ENCODE data around the gene ING3. TPM values are rescaled to one million over a fixed set of nuclear protein-coding genes. Genes with fewer than 3 reads are reported as not detected.

The ING3 gene
- total and polyA plus RNA-seq, 9 of the 15 experiments (the other 6 are each of a cell fraction or from before 2014, with no cell fraction given): 22.8 to 233 (median 50.4) TPM

DNA sequence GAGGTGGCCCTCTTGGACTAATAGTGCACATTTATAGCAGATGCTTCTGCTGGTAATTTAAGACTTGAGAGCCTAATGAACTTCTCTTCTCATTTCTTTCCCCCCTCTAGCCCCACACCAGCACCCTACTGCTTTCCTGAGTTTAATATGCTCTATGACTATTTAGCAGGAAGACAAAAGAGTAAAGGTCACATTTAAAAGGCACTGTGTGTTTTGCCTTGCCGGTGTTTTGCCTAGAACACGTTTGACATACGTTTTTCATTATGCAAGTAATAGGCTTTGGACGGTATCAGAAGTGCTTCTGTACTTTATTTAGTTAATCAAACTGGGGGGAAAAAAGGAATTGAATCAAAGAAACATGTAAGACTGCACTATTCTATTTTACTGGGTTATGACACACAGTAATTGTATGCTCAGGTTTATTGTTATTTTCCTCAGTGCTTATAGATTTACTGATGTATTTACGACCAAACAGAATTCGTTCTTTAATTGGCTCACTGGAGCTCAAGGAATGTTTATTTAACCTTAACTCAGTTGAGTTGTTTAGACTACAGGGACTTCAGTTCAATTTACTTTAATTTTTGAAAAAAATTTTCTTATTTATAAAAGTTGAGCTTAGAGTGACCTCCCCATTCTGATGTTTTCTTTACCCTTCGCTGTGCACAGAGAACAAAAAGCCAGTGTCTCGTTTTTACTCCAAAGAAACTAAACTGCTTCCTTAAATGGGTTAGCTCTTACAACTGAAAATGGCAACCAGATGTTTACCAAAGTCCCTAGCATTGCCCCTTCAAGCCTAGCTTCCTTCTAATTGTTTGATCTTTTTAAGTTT, 73.3 kb downstream of the ING3 start (continued):
- no peak for TF ChIP-seq MAFK (IDR thresholded peaks at IDR 0.05; ENCODE audit: low read length)
- TF ChIP-seq MIER1 (IDR thresholded peaks at IDR 0.05; ENCODE audit: low read depth): no peak
- TF ChIP-seq ZBED1 (IDR thresholded peaks at IDR 0.05): no peak
- no peak for TF ChIP-seq RBFOX2 (IDR thresholded peaks at IDR 0.05; ENCODE audit: low read depth, low read length)
- TF ChIP-seq ZNF75A (CRISPR knock-in tag; IDR thresholded peaks at IDR 0.05): no peak
- no peak for TF ChIP-seq MTA3 (IDR thresholded peaks at IDR 0.05; ENCODE audit: borderline replicate concordance)
- TF ChIP-seq, protein P1, sequence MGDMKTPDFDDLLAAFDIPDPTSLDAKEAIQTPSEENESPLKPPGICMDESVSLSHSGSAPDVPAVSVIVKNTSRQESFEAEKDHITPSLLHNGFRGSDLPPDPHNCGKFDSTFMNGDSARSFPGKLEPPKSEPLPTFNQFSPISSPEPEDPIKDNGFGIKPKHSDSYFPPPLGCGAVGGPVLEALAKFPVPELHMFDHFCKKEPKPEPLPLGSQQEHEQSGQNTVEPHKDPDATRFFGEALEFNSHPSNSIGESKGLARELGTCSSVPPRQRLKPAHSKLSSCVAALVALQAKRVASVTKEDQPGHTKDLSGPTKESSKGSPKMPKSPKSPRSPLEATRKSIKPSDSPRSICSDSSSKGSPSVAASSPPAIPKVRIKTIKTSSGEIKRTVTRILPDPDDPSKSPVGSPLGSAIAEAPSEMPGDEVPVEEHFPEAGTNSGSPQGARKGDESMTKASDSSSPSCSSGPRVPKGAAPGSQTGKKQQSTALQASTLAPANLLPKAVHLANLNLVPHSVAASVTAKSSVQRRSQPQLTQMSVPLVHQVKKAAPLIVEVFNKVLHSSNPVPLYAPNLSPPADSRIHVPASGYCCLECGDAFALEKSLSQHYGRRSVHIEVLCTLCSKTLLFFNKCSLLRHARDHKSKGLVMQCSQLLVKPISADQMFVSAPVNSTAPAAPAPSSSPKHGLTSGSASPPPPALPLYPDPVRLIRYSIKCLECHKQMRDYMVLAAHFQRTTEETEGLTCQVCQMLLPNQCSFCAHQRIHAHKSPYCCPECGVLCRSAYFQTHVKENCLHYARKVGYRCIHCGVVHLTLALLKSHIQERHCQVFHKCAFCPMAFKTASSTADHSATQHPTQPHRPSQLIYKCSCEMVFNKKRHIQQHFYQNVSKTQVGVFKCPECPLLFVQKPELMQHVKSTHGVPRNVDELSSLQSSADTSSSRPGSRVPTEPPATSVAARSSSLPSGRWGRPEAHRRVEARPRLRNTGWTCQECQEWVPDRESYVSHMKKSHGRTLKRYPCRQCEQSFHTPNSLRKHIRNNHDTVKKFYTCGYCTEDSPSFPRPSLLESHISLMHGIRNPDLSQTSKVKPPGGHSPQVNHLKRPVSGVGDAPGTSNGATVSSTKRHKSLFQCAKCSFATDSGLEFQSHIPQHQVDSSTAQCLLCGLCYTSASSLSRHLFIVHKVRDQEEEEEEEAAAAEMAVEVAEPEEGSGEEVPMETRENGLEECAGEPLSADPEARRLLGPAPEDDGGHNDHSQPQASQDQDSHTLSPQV (IDR thresholded peaks at IDR 0.05): peak; percentile 52; the same call in 1 of the 2 replicates
- TF ChIP-seq ZKSCAN8 (CRISPR knock-in tag; IDR thresholded peaks at IDR 0.05): no peak
- no peak for TF ChIP-seq NR4A1 (CRISPR knock-in tag; IDR thresholded peaks at IDR 0.05)
- no peak for TF ChIP-seq NR4A1 (tag; IDR thresholded peaks at IDR 0.05)
- TF ChIP-seq USF2 (CRISPR knock-in tag; IDR thresholded peaks at IDR 0.05): no peak
- TF ChIP-seq, protein P2, sequence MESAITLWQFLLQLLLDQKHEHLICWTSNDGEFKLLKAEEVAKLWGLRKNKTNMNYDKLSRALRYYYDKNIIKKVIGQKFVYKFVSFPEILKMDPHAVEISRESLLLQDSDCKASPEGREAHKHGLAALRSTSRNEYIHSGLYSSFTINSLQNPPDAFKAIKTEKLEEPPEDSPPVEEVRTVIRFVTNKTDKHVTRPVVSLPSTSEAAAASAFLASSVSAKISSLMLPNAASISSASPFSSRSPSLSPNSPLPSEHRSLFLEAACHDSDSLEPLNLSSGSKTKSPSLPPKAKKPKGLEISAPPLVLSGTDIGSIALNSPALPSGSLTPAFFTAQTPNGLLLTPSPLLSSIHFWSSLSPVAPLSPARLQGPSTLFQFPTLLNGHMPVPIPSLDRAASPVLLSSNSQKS (CRISPR knock-in tag; IDR thresholded peaks at IDR 0.05): no peak
- no peak for TF ChIP-seq ZNF561 (CRISPR knock-in tag; conservative IDR thresholded peaks at IDR 0.05)
- no peak for TF ChIP-seq CREBBP (IDR thresholded peaks at IDR 0.05; ENCODE audit: low read depth, low read length)
- no peak for TF ChIP-seq FOXM1 (IDR thresholded peaks at IDR 0.05; ENCODE audit: low read depth)
- TF ChIP-seq FOXM1 (CRISPR knock-in tag; IDR thresholded peaks at IDR 0.05; ENCODE audit: low read depth): no peak
- no peak for TF ChIP-seq NR2C2 (CRISPR knock-in tag; IDR thresholded peaks at IDR 0.05)
- peak; percentile 41; the same call in 1 of the 2 replicates for TF ChIP-seq NR2C2 (tag; IDR thresholded peaks at IDR 0.05)
- peak; percentile 21 for TF ChIP-seq MEIS2 (IDR thresholded peaks at IDR 0.05; ENCODE audit: partially characterized antibody)
- no peak for TF ChIP-seq ZNF512 (tag; IDR thresholded peaks at IDR 0.05)
